ENCODE measurements around the gene RIPK3.
A peak's percentile ranks its signal among the peaks of the same experiment; 100 is the strongest.

RIPK3 gene

DNA sequence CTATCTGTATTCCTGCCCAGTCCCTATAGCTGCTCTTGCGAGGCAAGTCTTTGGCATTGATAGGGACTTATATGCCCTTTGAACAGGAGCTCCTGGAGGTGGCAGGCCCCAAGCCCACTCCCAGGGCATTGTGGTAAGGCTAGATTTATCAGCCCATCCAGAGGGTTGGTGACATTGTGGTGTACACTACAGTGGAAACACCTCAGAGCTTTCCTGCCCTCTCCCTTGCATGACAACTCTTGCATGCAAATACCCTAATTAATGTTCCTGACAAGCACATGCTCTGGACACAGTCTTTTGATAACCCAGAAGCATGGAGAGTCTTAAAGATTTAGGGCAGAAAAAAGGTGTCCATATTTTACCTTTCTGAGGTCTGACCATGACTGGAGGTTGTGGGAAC, 815 bp upstream of the RIPK3 start:
- no peak for DNase-seq

DNA sequence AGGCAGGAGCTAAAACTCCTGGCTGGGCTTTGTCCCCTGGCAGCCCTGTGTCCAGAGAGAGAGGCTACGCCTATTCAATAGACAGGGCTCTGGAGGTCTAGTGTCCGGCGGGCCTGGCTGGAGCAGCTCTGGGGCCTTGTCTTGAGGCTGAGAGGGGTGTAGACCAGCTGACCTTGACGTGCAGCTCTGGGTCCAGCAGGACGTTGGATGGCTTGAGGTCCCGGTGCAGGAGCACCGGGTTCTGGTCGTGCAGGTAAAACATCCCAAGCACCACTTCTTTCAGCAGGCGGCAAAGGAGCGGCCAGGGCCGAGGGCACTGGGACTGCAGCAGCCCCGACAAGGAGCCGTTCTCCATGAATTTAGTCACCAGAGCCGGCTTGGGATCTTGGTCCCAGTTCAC, 948 bp downstream of the RIPK3 start:
- no peak for DNase-seq

DNA sequence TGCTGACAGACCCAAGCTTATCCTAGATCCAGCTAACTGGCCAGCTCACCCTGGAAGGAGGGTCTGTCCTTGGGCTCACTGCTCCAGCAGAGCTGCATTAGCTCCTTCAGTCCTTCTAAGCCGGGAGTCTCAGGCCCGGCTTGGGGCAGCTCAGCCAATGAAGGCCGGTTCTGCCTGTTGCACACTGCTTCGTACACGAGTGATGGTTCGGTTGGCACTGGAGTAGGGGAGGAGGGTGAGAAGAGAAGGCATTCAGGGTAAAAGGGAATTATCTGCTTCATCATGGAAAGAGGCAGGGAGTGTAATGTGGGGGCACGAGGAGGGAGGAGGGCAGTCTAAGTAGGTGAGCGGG, 2.0 kb downstream of the RIPK3 start:
- no peak for DNase-seq

DNA sequence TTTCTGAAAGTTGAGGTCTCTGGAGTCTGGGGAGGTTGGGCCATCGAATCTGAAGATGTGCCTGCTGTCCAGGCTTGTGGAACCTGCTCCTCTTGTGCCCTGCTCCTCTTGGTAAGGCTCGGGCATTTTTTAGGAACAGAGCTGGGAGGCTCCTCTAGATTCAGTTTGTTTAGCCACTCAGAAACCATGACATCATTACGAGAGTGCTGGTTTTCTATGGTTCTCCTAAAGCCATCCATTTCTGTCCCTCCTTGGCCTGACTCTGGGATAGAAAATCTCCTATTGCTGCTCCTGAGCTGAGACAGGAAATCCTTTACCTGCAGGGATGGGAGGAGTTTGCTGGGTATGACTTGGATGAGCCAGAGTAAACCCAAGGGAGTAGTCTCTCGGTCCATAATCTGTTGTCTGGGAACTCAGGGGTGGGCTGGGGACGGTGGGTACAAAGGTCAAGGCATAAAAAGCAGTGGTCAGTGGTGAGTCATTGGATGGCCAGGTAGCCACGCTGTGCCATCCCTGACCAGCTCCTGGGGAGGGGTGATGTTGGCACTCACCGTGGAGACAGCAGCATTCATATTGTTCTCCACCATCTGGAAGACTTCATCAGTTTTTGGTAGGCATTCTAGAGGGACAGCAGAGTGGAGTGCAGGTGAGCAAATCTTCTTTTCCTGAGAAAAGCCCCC, 2.5 kb downstream of the RIPK3 start:
- DNase-seq: no peak

DNA sequence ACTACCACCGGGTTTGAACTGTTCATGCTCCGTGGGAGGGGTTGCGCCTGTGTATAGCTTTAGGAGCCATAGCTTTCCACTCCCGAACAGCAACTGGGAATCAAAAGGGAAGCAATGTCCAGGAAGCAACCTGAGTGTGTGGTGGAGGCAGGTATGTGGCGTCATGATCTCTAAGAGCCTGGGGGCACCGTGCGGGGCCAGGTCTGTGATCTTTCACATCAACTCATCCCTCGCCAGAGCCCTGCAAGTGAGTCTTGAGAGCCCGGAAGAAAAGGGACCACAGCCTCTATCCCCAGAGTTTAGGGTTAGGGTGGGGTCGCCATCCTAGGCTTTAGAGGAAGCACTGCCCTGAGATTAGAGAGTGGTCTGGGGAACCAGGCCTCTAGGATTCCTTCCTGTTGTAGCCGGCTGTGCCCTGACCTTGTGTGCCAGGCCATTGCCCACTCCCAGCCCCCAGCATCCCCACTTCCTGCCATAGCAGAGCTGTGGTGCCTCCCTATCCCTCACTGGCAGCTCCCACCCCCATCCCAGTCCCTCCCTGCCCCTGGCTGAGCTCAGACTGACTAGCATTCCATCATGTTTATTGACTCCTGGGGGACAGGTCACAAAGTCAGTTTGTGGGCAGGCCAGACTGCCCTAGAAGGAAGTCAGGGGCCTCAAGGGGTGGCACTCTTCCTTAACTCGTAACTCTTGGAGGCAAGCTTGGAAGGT, 4.2 kb downstream of the RIPK3 start:
- no peak for DNase-seq

DNA sequence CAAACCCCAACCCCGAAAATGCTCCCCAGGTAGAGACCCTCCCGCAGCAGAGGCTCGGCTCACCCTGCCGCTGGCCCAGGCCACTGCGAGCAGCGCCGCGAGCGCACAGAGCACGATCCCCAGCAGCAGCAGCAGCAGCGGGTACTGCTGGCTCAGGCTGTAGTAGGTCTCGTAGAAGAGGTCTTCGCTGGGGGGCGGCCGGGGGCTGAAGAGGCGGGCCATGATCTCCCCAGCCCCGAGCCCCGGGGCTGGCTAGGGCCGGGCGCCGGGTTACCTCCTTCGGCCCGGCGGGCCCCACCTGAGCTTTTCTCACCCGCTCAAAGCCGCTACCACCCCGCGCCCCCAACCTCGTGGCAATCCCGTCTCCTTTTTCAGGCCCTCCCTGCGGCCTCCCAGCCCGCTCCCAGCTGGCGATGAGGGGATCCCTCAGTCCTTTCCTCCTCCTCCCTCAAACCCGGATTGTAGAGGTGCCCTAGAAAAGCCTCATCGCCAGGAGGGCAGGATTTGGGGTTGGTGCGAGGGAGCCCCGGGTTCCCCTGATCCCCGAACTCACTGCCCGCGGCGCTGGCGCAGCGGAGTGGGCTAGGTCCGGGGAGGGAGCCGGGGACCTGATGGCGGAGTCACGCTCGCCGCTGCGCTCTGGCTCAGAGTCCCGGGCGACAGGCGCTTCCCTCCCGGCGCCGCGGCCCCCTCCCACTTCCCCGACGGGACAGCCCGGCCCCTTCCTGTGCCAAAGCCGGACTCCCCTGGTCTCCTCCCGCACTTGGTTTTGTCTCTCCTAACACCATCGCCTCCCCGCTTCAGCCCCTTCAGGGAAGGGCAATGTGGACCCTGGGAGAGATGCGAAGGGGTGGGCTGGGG, 5.1 kb downstream of the RIPK3 start, which contains the start of gene ADCY4:
ADCY4 (minus strand) TSS at position 641 of the 861 bp plus-strand sequence; CDS start at position 222, 419 bp downstream.
- peak; percentile 31 for DNase-seq

DNA sequence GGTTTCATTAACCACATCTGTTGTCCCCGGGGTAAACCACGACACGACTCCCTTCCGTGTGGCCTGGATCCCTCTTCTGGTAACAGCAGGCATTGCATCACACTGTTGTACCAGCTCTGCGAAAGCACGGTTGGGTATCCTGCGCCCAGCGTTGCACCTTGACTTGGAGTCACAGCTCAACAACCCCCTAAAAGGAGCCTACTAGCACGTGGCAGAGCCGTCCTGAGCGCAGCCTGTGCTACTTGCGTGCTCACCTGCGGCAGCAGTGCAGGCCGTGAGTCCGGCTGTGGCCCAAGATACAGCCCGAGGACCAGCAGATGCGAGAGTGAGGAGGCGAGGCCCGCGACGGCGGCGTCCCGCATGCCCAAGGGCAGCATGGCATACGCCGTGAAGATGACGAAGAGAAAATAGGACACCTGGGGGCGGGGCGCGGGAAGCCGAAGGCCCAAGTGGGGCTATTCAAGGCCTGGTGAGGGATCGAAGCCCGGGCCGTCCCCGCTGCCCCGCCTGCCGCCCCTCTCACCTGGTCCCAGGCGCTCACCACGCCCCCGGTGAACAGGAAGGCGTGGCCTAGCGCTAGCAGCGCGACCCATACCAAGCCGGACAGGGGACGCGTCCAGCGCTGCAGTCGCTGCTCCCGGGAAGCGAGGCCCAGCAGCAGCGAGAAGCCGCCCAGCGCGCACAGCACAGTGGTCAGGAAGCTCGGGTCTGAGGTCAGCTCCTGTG, 7.4 kb downstream of the RIPK3 start:
- peak; percentile 89 for DNase-seq

DNA sequence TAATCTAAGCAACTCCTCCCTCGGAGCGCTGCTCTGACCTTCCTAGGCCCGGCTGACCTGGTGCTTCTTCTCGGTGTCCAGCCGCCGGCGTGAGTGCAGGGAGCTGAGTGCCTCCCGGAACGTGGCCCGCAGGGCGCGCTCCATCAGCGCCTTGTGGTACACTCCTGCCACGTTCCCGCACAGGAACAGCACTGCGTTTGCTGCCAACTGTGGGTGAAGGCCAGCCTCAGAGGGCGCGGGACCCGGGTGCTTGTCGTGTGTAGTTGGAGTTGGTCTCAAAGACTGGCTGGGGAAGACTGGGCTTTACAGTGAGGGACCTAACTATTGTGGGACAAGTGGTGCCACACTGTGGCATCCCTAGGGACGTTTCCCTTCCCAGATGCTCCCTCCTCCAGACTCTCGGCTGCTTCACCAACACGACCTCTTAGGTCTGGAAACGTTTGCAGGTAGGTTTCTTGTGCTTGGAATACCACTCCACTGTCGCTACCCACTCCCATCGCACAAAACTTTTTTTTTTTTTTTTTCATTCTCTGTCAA, 8.0 kb downstream of the RIPK3 start:
- no peak for DNase-seq

DNA sequence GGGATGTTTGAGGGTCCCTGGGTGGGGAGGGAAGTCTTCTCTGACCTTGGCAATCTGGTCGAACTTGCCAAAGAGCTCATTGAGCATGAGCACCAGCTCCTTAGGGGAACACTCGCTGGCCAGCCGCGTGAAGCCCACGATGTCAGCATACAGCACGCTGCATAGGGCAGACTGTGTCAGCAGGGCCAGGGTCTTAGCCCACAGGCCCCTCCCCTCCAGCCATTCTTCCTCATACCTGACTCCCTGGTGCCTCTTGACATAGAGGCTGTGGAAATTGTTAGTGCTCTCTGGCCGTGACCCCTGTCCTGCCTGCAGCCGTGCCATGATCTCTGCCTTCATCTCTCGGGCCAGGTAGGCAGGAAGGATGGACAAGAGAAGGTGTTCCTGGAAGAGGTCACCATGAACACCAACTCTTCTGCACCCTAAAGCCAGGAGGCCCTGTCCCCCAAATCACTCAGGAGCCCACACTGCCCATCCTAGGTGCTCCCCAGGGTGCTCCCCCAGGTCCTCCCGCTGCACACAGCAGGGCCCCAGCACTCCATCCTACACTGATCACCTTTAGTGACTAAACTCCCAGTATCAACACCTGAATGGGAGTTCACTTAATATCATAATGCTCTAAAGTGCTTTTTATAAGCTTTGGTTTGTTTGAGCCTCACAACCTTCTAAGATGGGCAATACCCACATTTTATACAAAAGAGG, 8.7 kb downstream of the RIPK3 start:
- DNase-seq: no peak

DNA sequence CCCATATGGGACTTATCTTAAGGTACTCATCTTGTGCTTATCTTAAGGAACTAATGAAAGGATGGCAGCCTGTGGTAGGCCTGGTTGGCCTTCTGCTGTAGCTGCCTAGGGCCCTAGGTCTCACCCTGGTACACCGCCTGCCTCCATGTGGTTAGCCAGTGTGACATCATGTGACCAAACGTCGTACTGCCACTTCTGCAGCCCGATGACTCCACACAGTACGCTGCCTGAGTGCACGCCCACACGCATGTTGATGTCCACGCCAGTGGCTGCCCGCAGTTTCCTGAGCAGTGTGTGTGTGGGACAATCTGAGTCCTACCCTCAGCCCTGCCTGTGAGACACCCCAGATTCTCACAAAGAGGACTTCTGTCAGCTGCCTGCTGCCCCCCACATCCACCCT, 10.1 kb downstream of the RIPK3 start:
- DNase-seq: no peak

DNA sequence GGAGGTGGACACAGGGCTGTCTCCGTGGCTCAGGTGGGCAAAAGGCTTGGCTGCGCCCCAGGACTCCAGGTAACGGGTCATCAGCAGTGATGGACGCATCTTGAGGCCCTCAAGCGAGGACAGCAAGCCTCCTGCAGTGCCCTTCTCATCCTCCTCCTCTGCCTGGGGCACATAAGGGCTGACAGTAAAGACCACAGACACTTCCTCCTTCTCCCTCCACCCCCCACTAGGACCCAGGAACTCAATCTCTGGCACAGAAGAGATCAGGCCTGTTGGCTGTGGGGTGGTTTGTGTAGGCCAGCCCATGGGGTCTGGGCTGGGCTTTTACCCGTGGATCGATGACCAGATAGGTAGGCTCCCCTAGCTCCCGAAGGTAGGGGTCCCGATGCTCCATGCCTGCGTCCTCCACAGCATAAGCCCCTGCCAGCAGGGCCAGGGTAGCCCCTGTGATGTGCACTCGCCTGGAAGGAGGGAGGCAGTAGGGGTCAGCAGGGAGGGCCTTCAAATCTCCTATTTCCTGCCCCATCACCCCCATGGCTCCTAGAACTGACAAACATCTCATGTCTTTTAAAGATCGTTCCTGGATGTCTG, 10.6 kb downstream of the RIPK3 start:
- DNase-seq: no peak

DNA sequence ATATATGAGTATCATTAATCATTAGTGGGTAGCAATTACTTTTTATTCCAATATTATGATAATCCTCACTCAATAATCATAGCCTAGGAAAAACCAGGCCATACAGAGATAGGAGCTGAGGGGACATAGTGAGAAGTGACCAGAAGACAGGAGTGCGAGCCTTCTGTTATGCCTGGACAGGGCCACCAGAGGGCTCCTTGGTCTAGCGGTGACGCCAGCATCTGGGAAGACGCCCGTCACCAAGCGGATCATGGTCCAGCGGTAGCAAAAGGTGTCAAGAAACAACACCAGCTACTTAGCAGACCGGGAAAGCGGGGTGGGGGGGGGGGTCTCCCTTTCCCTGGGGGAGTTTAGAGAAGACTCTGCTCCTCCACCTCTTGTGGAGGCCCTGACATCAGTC, 11.9 kb downstream of the RIPK3 start:
- peak; percentile 42 for DNase-seq

DNA sequence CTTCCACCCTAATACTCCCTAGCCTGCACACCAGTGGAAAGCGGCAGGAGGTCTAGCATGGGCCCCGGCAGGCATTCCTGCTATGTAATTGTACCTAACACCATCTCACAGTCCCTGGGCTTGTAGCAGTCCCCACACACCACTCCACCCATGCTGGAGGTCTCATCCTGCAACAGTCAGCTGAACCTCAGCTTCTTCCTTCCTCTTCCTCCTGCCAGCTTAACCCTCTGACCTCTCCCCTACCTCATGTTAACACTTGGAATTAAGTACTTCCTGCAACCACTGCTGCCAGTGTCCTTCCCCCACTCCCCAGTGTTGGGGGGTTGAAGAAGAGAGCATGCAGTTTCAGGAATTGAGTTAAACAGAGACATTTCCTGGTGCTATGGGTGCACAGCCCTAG, 12.5 kb downstream of the RIPK3 start:
- no peak for DNase-seq

DNA sequence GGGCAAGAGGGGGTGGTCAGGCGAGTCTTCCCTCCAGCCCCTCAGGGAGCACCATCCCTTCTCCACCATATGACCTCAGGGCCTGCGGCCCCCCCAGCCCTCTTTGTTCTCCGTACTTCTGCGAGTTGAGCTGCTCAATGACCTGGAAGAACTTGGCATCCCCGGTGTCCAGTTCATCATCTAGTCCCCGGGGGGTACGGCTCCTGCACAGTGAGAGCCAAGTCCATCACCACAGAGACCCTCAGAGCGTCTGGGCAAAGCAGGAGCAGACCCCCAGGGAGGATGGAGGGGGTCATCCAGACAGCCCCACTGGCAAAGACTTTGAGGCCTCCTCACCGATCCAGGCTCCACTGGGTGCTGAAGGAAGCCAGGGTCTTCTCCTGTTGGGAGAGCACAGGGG, 13.8 kb downstream of the RIPK3 start:
- DNase-seq: no peak

DNA sequence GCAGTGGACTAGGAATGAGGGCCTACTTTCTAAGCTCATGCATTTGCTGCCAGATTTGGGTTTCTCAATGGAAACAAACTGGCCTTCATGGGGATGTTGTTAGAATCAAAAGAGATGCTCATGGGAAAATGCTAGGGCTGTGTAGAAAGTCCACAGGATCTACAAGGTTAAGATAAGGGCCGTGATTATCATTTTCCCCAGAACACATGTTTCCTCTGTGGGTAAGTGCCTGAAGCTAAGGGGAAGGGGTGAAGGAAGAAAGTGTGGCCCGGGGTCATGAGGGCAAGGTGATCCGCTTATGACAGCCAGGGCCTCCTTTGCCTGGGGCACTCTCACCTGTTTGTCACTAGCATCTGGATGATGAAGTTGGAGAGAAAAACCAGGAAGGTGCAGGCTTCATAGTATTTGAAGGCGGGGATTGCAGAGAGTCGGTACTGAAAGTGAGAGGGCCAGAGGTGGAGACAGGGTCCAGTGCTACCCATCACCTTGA, 14.7 kb downstream of the RIPK3 start:
- DNase-seq: no peak

DNA sequence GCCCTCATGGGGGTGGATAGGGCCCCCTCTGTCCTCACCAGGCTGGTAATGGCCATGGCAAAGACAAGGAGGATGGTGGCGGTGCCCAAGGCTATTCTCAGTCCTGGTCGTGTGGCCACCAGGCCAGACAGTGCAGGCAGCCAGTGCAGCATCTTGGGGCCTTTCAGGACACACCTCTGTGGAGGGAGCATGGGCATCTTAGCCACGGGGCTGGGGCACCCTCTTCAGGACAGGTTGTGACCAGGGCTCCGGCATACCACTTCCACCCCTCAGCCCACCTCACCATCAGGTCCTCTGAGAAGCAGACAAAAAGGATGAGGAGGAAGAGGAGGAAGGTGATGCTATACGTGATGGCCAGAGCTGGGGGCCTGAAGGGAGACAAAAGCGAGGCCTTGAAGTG, 15.8 kb downstream of the RIPK3 start:
- DNase-seq: no peak

DNA sequence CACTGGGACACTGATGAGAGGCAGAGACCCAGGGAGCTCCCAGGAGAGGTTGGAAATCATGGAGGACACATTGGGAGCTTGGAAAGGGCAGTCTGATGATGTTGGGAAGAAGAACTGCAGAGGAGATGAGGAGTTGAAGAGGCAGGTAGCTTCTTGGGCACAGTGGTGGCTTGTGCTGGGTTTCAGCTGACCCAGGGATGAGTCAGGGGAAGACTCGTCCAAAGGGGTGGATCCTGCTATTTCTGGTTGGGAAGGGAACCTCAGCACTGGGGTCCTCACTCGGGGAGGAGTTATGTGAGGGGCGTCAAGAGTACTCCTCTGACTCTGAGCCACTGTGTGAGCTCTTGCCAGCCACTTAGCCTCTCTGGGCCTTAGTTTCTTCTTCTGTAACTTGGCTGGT, 16.4 kb downstream of the RIPK3 start:
- no peak for DNase-seq

DNA sequence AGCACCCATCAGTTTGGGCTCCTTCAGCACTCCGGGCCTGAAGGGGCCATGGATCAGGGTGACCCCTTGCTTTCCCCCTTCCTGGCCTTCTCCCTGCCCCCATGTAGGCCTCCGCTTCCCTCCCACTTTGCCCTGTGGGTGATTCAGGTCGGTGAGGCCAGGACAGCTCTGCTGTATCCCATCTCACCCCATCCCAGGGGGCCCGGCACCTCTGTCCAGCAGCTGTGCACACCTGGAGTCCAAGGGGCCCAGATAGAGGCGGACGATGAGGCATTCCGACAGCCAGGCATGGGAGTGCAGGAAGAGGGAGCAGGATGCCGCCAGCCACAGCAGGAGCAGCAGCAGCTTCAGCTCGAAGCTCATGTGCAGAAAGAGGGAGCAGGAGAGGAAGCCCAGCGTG, 17.1 kb downstream of the RIPK3 start:
- no peak for DNase-seq

DNA sequence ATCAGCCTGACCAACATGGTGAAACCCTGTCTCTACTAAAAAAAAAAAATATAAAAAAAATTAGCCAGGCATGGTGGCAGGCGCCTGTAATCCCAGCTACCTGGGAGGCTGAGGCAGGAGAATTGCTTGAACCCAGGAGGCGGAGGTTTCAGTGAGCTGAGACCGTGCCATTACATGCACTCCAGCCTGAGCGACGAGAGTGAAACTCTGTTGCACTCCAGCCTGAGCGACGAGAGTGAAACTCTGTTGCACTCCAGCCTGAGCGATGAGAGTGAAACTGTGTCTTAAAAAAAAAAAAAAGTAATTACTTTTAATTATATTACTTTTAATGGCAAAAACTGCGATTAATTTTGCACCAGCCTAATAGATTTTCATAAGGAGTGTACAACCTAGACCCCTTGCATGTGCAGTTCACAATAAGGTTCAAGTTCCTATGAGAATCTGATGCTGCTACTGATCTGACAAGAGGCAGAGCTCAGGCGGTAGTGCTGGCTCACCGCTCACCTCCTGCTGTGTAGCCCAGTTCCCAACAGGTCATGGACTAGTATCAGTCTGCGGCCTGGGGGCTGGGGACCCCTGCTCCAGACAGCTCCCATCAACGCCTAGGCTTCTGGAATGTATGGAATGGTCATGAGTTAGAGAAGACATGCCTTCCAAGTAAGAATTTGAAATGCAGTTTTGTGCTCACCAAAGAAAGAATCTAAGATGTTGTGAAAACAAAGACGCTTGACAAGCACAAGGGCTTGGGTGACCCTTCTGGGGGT, 18.4 kb downstream of the RIPK3 start:
- no peak for DNase-seq

DNA sequence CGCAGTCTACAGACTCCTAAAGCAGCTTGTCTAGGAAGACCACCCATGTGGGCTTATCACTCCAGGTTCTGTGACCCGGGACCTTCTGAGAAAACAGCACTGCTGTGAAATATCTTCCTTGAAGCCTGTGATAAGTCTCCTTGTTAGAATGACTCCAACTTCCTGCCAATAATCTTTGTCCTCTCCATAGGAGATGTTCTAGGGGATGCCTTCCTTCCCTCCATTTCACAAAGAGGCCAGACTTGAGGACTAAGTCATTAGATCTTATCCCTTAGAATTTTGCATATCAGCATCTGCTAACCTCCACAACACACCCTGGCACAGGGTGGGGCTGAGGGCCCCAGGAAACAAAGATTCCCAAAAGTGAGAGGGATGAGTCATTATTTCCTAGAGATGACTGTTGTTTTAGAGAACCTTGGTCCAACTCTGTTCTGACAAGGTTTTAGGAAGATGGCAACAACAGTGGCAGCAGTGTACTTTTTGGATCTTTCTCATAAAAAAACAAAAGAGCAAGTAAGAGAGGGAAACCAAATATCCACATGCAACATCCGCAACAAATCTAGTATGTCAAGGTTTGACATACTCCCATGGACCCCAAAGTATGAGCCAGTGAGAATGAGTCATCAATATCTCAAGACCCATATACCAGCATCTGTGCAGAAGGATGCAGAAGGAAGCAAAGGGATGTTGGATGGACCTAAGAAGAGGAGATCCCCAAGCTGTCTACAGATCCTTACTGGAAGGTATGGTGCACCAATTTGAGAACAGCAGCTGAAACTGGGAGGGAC, 22.5 kb downstream of the RIPK3 start:
- DNase-seq: no peak

Data from NCI-H69 (cell line).